ENCODE results near the gene MLH1.

GRCh38 chr3:37071921-37072320 is 78.6 kb downstream of the MLH1 start:
- TF ChIP-seq EZH2phosphoT487 (IDR thresholded peaks at IDR 0.05; ENCODE audit: insufficient read depth, low read depth) (no peak), EZH2 (IDR thresholded peaks at IDR 0.05; ENCODE audit: insufficient read depth, poor library complexity, severe bottlenecking) (no peak)

Data from GM23248 (cell line).